ENCODE measurements around the gene LLGL1. TPM values are rescaled to one million over a fixed set of nuclear protein-coding genes. Genes with fewer than 3 reads are reported as not detected.

LLGL1 gene
- total RNA-seq, 4 donors from 2014 or later: 11.1 to 18.0 (median 14.9) TPM

DNA sequence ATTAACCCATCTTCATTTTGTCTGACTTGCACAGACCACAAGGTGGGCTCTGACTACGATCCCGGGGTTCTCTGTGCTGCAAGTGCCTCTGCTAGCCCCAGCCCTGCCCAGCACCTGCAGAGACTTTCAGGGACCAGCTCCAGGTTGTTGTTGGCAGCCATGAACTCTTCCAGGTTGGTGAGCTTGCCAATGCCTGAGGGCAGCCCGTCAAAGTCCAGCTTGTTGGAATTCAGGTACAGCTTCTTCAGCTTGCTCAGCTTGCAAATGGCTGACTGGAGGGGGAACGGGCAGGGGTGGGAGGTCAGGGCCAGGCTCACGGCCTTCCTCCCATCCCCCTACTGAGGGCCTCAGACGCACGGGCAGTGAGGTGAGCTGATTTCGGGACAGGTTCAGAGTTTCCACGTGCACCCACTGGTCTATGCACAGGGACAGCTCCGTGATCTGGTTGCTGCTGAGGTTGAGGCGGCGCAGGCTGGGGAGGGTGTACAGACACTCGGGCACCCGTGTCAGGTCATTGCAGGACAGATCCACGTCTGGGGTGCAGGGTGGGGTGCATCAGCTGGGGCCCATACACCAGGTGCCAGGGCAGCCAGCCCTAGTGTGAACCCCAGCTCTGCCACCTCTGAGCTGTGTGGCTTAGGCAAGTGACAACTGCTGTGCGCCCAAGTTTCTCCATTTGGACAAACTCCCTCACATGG lies 27.9 kb downstream of the LLGL1 start:
- Histone ChIP-seq H3K4me1 (peaks cover 12 to 18% (median 15%) of the 10 kb centered on the region in 4 donors), H3K27ac (no peak overlapping the region), H3K4me3 (no peak overlapping the region), H3K9me3 (no peaks in the 10 kb centered on the region), H3K27me3 (no peaks in the 10 kb centered on the region), H3K36me3 (peaks cover 0 to 46% (median 21%) of the 10 kb centered on the region in 4 donors)
- WGBS, 2 donors (ENCODE audit: low coverage in 1 of 2): 90% methylated on average over 16 of the region's 16 CpGs; no CpG with 5 or more reads in 1 of the 2 donors
- DNase-seq: no peak
- in situ Hi-C loops (cut with MboI; ENCODE audit: low pct_ligation_motif_present in 1 of 4, low pct_unique_long_range_greater_than_20kb in 1 of 4, low sequenced_read_pairs in 3 of 4) (no loop called here), intact Hi-C loops (cut with DNase I; ENCODE audit: low total_unique reads) (no loop called here)
- TF ChIP-seq EP300 (IDR thresholded peaks at IDR 0.05; ENCODE audit: low read depth): no peak
- TF ChIP-seq CTCF (IDR thresholded peaks at IDR 0.05): no peak
- no peak for TF ChIP-seq POLR2AphosphoS5 (IDR thresholded peaks at IDR 0.05)
- TF ChIP-seq POLR2A (IDR thresholded peaks at IDR 0.05): no peak

- no peaks in the 10 kb centered on the region for H3K27me3 ChIP-seq
- no peak for DNase-seq
- H3K4me3 ChIP-seq: no peak overlapping the region
- H3K27ac ChIP-seq: no peak overlapping the region
- H3K36me3 ChIP-seq: peaks cover 0 to 46% (median 21%) of the 10 kb centered on the region in 4 donors
- WGBS, 2 donors (ENCODE audit: low coverage in 1 of 2): 92% methylated on average over 27 of the region's 27 CpGs; no CpG with 5 or more reads in 1 of the 2 donors
- TF ChIP-seq POLR2AphosphoS5 (IDR thresholded peaks at IDR 0.05) (no peak), EP300 (IDR thresholded peaks at IDR 0.05; ENCODE audit: low read depth) (no peak), CTCF (IDR thresholded peaks at IDR 0.05) (no peak), POLR2A (IDR thresholded peaks at IDR 0.05) (no peak)
- in situ Hi-C loops (cut with MboI; ENCODE audit: low pct_ligation_motif_present in 1 of 4, low pct_unique_long_range_greater_than_20kb in 1 of 4, low sequenced_read_pairs in 3 of 4) (no loop called here), intact Hi-C loops (cut with DNase I; ENCODE audit: low total_unique reads) (no loop called here)
- H3K9me3 ChIP-seq: no peaks in the 10 kb centered on the region
- peaks cover 13 to 24% (median 20%) of the 10 kb centered on the region in 4 donors for H3K4me1 ChIP-seq
Observed at GRCh38 chr17:18253947-18254821, 28.7 kb downstream of the LLGL1 start.

GRCh38 chr17:18254888-18255649 lies 29.6 kb downstream of the LLGL1 start:
- Histone ChIP-seq H3K27ac (no peak overlapping the region), H3K36me3 (peaks cover 0 to 46% (median 21%) of the 10 kb centered on the region in 4 donors), H3K27me3 (no peaks in the 10 kb centered on the region), H3K4me1 (peaks cover 13 to 31% (median 28%) of the 10 kb centered on the region in 4 donors), H3K9me3 (no peaks in the 10 kb centered on the region), H3K4me3 (no peak overlapping the region)
- TF ChIP-seq EP300 (IDR thresholded peaks at IDR 0.05; ENCODE audit: low read depth): no peak
- in situ Hi-C loops (cut with MboI; ENCODE audit: low pct_ligation_motif_present in 1 of 4, low pct_unique_long_range_greater_than_20kb in 1 of 4, low sequenced_read_pairs in 3 of 4): no loop called here
- intact Hi-C loops (cut with DNase I; ENCODE audit: low total_unique reads): no loop called here
- no peak for DNase-seq
- 92 to 97% methylated on average over 2 to 8 of the region's 8 CpGs for WGBS, 2 donors (ENCODE audit: low coverage in 1 of 2)

DNA sequence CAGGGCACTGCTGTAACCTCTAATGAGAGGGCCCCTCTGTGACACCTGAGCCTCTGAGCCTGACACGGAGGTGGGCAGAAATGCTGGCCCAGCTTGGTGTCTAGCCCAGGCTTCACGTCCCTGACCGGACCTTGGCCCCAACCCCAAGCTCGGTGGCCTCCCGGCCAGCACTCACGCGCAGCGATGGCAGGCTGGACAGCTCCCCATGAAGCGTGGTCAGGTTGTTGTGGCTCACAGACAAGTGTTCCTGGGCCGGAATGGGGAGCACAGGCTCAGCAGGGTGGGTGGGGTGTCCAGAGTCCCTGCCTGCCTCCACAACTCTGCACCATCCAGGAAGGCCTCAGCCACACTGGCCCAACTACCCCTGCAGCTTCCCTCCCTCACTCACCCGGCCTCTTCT lies 30.9 kb downstream of the LLGL1 start:
- no peak overlapping the region for H3K27ac ChIP-seq
- peaks cover 0 to 40% (median 16%) of the 10 kb centered on the region in 4 donors for H3K36me3 ChIP-seq
- H3K9me3 ChIP-seq: no peaks in the 10 kb centered on the region
- intact Hi-C loops (cut with DNase I; ENCODE audit: low total_unique reads): no loop called here
- no peak overlapping the region for H3K4me3 ChIP-seq
- 90% methylated on average over 4 of the region's 11 CpGs; no CpG with 5 or more reads in 1 of the 2 donors for WGBS, 2 donors (ENCODE audit: low coverage in 1 of 2)
- in situ Hi-C loops (cut with MboI; ENCODE audit: low pct_ligation_motif_present in 1 of 4, low pct_unique_long_range_greater_than_20kb in 1 of 4, low sequenced_read_pairs in 3 of 4): no loop called here
- peaks cover 13 to 35% (median 30%) of the 10 kb centered on the region in 4 donors for H3K4me1 ChIP-seq
- DNase-seq: no peak
- TF ChIP-seq POLR2A (IDR thresholded peaks at IDR 0.05) (no peak), POLR2AphosphoS5 (IDR thresholded peaks at IDR 0.05) (no peak), CTCF (IDR thresholded peaks at IDR 0.05) (no peak)
- H3K27me3 ChIP-seq: no peaks in the 10 kb centered on the region

All from transverse colon (tissue), 4 donors.